ENCODE measurements around the gene NDC1.

DNA sequence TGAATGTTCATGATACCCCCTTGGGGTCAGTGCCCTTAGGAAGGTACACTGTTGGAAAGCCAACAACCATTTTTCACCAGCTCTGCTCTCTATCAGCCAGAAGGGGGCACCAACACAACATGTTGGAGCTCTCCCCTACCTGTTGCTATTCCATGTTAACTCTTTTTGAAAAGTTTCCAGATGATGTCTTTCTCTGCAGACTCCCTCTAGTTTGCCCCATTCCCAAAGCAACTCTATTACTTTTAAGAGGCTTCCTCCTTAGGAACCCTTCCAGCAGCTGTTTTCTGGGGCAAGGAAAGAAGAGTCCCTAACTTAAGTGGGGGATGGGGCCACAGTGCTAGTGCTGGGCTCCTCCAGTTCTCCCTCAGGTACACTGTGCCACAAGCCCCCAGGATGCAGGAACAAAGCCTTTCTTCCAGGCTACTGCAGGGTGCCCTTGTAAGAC lies 22.9 kb upstream of the NDC1 start:
- TF ChIP-seq, protein P1, sequence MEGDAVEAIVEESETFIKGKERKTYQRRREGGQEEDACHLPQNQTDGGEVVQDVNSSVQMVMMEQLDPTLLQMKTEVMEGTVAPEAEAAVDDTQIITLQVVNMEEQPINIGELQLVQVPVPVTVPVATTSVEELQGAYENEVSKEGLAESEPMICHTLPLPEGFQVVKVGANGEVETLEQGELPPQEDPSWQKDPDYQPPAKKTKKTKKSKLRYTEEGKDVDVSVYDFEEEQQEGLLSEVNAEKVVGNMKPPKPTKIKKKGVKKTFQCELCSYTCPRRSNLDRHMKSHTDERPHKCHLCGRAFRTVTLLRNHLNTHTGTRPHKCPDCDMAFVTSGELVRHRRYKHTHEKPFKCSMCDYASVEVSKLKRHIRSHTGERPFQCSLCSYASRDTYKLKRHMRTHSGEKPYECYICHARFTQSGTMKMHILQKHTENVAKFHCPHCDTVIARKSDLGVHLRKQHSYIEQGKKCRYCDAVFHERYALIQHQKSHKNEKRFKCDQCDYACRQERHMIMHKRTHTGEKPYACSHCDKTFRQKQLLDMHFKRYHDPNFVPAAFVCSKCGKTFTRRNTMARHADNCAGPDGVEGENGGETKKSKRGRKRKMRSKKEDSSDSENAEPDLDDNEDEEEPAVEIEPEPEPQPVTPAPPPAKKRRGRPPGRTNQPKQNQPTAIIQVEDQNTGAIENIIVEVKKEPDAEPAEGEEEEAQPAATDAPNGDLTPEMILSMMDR (IDR thresholded peaks at IDR 0.05) = peak; percentile 90
- TF ChIP-seq EZH2 (IDR thresholded peaks at IDR 0.05) (no peak), EZH2phosphoT487 (IDR thresholded peaks at IDR 0.05) (no peak)
